Muscle of leg (tissue), 11 donors: ENCODE measurements around the gene BLVRB. TPM values are rescaled to one million over a fixed set of nuclear protein-coding genes. Genes with fewer than 3 reads are reported as not detected.
"Not testable (repeated sequence)": the region's sequence is repeated elsewhere in the genome, so short reads cannot be mapped to it uniquely, and the experiment has no call there.

Experiments used
- DNase-seq: peaks from one replicate; pipeline ENCODE4 v3.0.0; 2013
- H3K27ac ChIP-seq: one replicate; pipeline ENCODE4 v1.5.1; 2013; ENCODE audit warnings: mild to moderate bottlenecking, low read length, control low read depth
- H3K27me3 ChIP-seq: one replicate; pipeline ENCODE4 v1.6.1; 2013; ENCODE audit warnings: low read length; ENCODE audit not compliant: control insufficient read depth, insufficient read depth
- H3K36me3 ChIP-seq: one replicate; pipeline ENCODE4 v1.6.1; 2013; ENCODE audit warnings: low read length; ENCODE audit not compliant: control insufficient read depth, insufficient read depth
- H3K4me1 ChIP-seq: one replicate; pipeline ENCODE4 v1.6.1; 2013; ENCODE audit warnings: low read length; ENCODE audit not compliant: control insufficient read depth, insufficient read depth
- H3K4me3 ChIP-seq: one replicate; pipeline ENCODE4 v1.5.1; 2013; ENCODE audit warnings: low read length, control low read depth
- H3K9me3 ChIP-seq: replicated peaks from 2 replicates; pipeline ENCODE4 v1.6.1; 2013; ENCODE audit warnings: low read depth, low read length; ENCODE audit not compliant: control insufficient read depth
- WGBS: methylation state at CpG from one replicate; pipeline ENCODE4 v1.1.5; 2013; ENCODE audit warnings: missing lambda C conversion rate; ENCODE audit not compliant: insufficient coverage; 5-methylcytosine and 5-hydroxymethylcytosine counted together
- polyA plus RNA-seq, 8 donors: library from polyadenylated mRNA; unstranded; fragments of 120-200 nt; gene quantifications; one replicate each; pipeline versions ENCODE4 v1.2.1 to v1.2.3, GENCODE V29; 2013; ENCODE audit warnings: inconsistent platforms in 1 of 8, low replicate concordance in 1 of 8; ENCODE audit not compliant: insufficient read length in 8 of 8, insufficient read depth in 1 of 8
- total RNA-seq: library from RNA; stranded (reverse); fragments of 120-200 nt; gene quantifications from one replicate; pipeline ENCODE4 v1.2.4, GENCODE V29; 2013

Gene BLVRB
- total and polyA plus RNA-seq, 9 donors, result 41.4 to 57.9 (median 43.2) TPM

DNA sequence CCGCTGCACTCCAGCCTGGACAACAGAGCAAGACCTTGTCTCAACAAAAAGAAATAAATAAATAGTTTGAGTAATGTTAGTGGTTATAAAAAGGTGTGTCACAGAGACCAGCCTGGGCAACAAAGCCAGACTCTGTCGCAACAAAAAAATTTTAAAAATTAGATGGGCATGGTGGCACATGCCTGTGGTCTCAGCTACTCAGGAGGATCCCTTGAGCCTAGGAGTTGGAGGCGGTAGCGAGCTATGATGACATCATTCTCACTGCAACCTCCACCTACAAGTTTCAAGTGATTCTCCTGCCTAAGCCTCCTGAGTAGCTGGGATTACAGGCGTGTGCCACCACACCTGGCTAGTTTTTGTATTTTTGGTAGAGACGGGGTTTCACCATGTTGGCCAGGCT lies 11.6 kb downstream of the BLVRB start:
- H3K4me1 ChIP-seq, H3K27me3 ChIP-seq, H3K9me3 ChIP-seq, DNase-seq, H3K4me3 ChIP-seq, H3K27ac ChIP-seq: not testable (repeated sequence)
- WGBS, result 80% methylated on average over 1 of the region's 6 CpGs
- H3K36me3 ChIP-seq, result peaks cover 23% of the 10 kb centered on the region

DNA sequence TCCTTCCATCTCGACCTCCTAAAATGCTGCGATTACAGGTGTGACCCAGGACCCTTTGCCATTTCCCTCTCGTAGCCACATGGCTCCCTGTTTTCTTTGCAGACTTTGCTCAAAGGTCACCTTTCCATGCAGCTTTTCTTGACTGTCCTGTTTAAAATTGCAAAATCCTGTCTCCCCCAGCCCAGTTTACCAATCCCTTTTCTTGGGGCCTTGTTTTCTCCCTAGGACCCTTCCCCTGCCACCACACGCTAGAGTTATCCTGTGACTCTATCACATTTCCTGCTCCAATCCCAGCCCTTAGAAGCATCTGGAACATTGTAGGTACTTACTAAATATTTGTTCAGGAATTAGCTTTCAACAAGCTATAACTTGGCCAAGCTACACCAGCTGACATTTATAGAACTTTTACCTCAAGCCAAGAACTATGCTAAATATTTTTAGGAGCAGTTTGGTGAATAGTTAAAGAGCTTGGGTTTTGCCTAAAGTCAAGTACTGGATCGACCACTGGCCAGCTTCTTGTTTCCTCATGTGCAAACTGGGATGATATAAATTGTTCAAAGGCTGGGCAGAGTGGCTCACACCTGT lies 12.3 kb downstream of the BLVRB start:
- H3K27me3 ChIP-seq, result no peaks in the 10 kb centered on the region
- 82% methylated on average over 4 of the region's 5 CpGs for WGBS
- H3K9me3 ChIP-seq, result no peaks in the 10 kb centered on the region
- H3K27ac ChIP-seq, result no peak overlapping the region
- H3K4me1 ChIP-seq, result no peaks in the 10 kb centered on the region
- no peak for DNase-seq
- peaks cover 29% of the 10 kb centered on the region for H3K36me3 ChIP-seq
- H3K4me3 ChIP-seq, result no peak overlapping the region

DNA sequence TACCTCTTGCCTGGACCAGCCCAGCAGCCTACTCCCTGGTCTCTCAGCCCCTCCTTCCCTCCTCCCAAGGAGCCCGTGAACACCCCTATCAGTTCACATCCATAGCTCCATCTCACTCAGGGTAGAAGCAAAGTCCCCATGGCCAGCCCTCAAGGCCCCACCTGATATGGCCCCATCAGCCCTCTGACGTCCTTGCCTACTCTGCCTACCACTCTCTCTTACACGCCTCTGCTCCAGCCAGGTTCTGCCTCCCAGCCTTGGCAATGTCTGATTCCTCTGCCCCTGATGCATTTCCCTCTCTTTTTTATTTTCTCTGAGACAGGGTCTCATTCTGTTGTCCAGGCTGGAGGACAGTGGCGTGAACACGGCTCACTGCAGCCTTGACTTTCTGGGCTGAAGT lies 13.5 kb downstream of the BLVRB start:
- H3K36me3 ChIP-seq, result peaks cover 31% of the 10 kb centered on the region
- 57% methylated on average over 5 of the region's 5 CpGs for WGBS
- H3K4me3 ChIP-seq, result no peak overlapping the region

DNA sequence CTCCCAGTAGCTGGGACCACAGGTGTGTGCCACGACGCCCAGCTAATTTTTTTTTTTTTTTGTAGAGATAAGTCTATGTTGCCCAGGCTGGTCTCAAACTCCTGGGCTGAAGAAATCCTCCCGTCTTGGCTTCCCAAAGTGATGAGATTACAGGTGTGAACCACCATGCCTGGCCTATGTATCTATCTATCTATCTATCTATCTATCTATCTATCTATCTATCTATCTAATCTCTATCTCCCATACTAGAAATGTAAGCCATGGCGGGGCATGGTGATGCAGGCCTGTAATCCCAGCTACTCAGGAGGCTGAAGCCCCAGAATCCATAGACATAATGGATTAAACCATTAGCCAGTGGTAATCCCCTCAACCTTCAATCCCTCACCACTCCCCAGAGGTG lies 14.9 kb downstream of the BLVRB start:
- Histone ChIP-seq H3K4me3 (no peak overlapping the region), H3K27me3 (no peaks in the 10 kb centered on the region), H3K9me3 (no peaks in the 10 kb centered on the region), H3K36me3 (peaks cover 31% of the 10 kb centered on the region), H3K27ac (no peak overlapping the region), H3K4me1 (no peaks in the 10 kb centered on the region)
- WGBS, result 100% methylated on average over 2 of the region's 4 CpGs
- no peak for DNase-seq

More for the DNA sequence above, 13.5 kb downstream of the BLVRB start:
- Histone ChIP-seq H3K9me3 (no peaks in the 10 kb centered on the region), H3K4me1 (no peaks in the 10 kb centered on the region), H3K27me3 (no peaks in the 10 kb centered on the region), H3K27ac (no peak overlapping the region)
- DNase-seq, result no peak

DNA sequence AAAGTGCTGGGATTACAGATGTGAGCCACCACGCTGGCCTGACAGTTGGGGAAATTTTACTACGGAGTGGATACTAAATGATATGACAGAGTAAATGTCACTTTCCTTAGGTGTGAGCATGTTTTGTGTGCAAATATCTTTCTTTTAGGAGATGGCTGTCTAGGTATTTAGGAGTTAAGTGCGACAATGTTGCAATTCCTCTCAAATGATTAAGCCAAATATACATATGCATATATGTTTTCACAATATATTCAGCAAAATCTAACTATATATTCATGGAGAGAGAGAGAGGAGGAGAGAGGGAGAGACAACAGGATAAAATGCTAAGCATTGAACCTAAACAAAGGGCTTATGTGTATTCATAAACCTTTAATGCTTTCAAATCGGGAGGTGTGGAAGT lies 16.0 kb downstream of the BLVRB start:
- Histone ChIP-seq H3K4me3 (no peak overlapping the region), H3K4me1 (peaks cover 7% of the 10 kb centered on the region), H3K36me3 (peaks cover 27% of the 10 kb centered on the region), H3K27me3 (no peaks in the 10 kb centered on the region), H3K9me3 (no peaks in the 10 kb centered on the region), H3K27ac (no peak overlapping the region)
- no peak for DNase-seq
- WGBS, result 100% methylated on average over 3 of the region's 4 CpGs

DNA sequence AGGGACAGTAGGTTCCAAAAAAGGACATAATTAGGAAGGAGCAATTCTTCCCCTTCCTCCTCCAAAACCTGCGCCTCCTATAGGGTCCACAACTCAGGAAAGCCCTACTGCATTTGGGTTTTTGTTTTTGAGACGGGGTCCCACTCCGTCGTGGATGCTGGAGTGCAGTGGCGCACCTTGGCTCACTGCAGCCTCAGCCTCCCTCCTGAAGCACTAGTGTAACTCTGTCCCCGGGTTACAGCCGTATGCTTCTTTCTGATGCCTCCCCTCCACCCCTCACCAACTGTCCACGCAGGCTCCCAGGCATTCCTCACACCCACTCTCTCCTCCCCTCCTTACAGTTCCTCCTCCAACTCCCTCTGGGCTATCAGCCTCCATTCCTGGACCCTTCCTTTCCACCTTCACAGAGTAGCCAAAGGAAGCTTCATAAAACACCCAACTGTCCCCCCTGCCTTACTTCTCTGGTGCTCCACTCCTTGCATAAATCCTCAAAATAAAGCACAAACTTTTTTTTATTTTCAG lies 19.2 kb downstream of the BLVRB start:
- no peaks in the 10 kb centered on the region for H3K27me3 ChIP-seq
- WGBS, result 75% methylated on average over 7 of the region's 8 CpGs
- peaks cover 31% of the 10 kb centered on the region for H3K36me3 ChIP-seq
- peaks cover 21% of the 10 kb centered on the region for H3K4me1 ChIP-seq
- no peak overlapping the region for H3K4me3 ChIP-seq
- H3K9me3 ChIP-seq, result no peaks in the 10 kb centered on the region
- H3K27ac ChIP-seq, result no peak overlapping the region
- DNase-seq, result no peak

DNA sequence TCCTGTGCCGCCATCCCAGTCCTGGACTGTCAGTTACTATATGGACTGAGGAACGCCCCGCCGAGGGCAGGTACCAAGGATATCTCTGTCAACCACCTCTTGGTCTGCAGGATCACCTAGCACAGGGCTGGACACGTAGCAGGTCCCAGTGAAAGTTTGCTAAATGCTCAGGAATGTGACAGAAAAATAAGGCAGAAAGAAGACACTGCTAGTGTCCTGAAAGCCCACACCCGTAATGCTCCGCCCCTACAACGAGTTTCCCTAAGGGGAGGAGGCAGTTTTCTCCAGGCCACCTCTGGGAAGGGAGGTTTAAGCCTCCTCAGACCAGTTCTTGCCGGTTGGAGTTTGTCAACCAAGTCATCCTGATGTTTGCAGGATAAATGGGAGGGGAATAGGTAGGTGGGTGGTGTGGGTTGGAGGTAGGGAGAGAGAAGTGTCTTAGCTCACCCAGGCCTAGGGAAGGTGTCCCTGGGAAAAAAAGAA lies 19.7 kb downstream of the BLVRB start:
- WGBS, result 65% methylated on average over 3 of the region's 9 CpGs
- H3K4me3 ChIP-seq, result no peak overlapping the region
- H3K36me3 ChIP-seq, result peaks cover 31% of the 10 kb centered on the region
- peak; percentile 43 for DNase-seq
- H3K27ac ChIP-seq, result no peak overlapping the region
- no peaks in the 10 kb centered on the region for H3K9me3 ChIP-seq
- H3K27me3 ChIP-seq, result no peaks in the 10 kb centered on the region
- H3K4me1 ChIP-seq, result peaks cover 26% of the 10 kb centered on the region

DNA sequence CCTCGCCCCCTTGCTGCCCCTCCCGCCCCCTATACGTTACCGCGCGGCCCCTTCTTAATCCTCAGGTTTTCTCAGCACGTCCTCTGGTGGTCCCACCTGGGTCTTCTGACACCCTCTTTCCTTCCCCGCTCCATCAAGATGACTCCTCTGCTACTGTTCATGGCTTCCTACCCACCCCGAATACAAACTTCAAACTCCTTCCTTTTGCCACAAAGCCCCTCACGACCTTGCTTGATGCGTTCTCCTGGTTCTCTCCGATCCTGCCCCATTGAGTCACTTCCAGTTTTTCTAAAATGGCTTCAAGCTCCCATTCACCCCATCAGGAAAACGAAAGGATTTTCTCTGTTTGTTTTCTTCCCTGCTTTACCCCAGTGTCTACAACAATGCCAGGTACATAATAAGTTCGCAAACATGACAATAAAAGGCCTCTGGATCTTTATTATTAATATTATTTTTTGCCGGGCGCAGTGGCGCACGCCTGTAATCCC lies 20.7 kb downstream of the BLVRB start:
- H3K4me1 ChIP-seq, result peaks cover 27% of the 10 kb centered on the region
- no peaks in the 10 kb centered on the region for H3K9me3 ChIP-seq
- H3K27ac ChIP-seq, result peak overlapping the region; percentile 99
- peak overlapping the region; percentile 100 for H3K4me3 ChIP-seq
- H3K27me3 ChIP-seq, result no peaks in the 10 kb centered on the region
- H3K36me3 ChIP-seq, result peaks cover 38% of the 10 kb centered on the region
- WGBS, result under 1% methylated on average over 12 of the region's 18 CpGs
- DNase-seq, result no peak

DNA sequence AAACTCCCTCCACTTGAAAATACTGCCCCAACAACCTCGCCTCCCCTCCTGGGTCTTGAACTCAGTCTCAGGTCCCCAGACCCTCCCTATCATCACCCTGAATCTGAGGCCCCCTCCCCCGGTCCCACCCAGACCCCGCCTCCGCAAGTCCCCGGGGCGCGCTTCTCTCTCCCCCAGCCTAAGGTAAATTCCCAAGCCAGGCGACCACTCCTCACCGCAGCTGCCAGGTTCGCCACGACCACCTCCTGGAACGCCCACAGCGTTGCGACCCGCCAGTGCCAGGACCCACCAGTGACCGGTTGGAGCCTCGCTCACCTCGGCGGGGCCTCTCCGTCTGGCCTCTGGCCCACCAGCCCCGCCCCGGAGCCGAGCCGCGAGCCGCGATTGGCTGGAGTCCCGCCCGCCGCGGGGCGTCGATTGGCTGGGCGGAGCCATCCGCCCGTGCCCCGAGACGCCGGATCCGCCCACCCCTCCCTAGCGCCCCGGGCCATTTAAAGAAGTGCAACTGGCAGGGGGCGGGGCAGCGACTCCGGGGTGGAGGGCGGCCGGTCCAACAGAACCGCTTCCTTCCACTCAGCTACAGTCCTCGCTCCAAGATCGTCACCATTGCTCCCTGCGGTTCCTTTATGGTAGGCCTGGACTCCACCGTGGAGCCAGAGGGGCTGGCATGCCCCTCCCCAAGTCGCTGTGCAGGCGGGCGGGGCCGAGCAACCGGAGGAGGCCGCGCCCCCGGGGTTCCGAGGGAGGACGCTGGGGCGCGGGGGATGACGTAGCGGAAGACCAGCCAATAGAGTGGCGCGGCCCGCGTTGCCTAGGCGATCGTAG lies 21.3 kb downstream of the BLVRB start, which contains the start of gene SERTAD3:
Gene SERTAD3, minus strand, starts transcription at position 336 of the 825 bp plus-strand sequence. CDS start 2,255 bp downstream, outside the sequence.
- under 1% methylated on average over 71 of the region's 72 CpGs for WGBS
- H3K27ac ChIP-seq, result peak within 1 kb of the TSS; percentile 99
- H3K4me1 ChIP-seq, result peaks cover 27% of the 10 kb centered on the region
- H3K27me3 ChIP-seq, result no peaks in the 10 kb centered on the region
- no peaks in the 10 kb centered on the region for H3K9me3 ChIP-seq
- peaks cover 42% of the 10 kb centered on the region for H3K36me3 ChIP-seq
- H3K4me3 ChIP-seq, result peak within 1 kb of the TSS; percentile 100
- peak; percentile 99 for DNase-seq
